Activated naive CD4-positive, alpha-beta T cell treated with anti-CD3 and anti-CD28 coated beads, Interleukin-2, amount 50 U/mL, for 24 hours (primary cell): ENCODE measurements around the gene LNPEP.
"Not testable (repeated sequence)": the region's sequence is repeated elsewhere in the genome, so short reads cannot be mapped to it uniquely, and the experiment has no call there.

ENCODE experiments used
- H3K27ac Mint-ChIP-seq: one replicate; pipeline ENCODE4 v1.8.0; 2021; ENCODE audit warnings: mild to moderate bottlenecking, mixed read lengths
- H3K27me3 Mint-ChIP-seq: one replicate; pipeline ENCODE4 v1.8.0; 2021; ENCODE audit warnings: mixed read lengths
- H3K36me3 Mint-ChIP-seq: one replicate; pipeline ENCODE4 v1.8.0; 2021; ENCODE audit warnings: mixed read lengths
- H3K4me1 Mint-ChIP-seq: one replicate; pipeline ENCODE4 v1.8.0; 2021; ENCODE audit warnings: mixed read lengths
- H3K4me3 Mint-ChIP-seq: one replicate; pipeline ENCODE4 v1.8.0; 2021; ENCODE audit warnings: mild to moderate bottlenecking, mixed read lengths
- H3K9me3 Mint-ChIP-seq: one replicate; pipeline ENCODE4 v1.8.0; 2021; ENCODE audit warnings: mixed read lengths

The LNPEP gene

DNA sequence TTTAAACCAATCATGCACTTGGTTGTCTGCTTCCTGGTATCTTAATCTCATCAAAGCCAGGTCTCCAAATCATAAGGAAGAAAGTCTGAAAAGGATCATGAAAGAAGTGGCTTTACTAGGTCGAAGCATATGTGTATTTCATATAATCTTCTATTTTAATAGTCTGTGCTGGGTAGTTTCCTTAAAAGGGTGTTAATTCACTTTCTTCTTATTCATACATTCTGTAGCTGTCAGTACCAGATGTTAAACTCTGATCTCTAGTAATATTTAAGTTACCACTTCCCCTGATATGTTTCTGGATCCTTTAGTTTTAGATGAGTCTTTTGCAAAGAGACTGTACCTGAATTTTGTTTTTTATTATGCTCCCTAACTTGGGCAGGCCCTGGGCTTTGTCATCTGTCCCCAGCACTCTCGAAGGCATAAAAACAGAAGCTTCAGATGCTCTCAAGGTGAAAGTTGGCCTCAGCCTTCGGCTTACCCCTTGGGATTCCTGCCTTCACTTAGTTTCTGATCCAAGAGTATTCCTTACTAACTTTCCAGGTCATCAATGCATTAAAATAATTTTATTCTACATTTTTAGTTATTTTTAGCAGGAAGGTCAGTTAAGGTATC, 15.0 kb upstream of the LNPEP start:
- Mint-ChIP-seq H3K4me3 (no peak overlapping the region), H3K4me1 (peaks cover 66% of the 10 kb centered on the region), H3K36me3 (peaks cover 25% of the 10 kb centered on the region), H3K27me3 (no peaks in the 10 kb centered on the region), H3K27ac (peak overlapping the region; percentile 76), H3K9me3 (no peaks in the 10 kb centered on the region)

DNA sequence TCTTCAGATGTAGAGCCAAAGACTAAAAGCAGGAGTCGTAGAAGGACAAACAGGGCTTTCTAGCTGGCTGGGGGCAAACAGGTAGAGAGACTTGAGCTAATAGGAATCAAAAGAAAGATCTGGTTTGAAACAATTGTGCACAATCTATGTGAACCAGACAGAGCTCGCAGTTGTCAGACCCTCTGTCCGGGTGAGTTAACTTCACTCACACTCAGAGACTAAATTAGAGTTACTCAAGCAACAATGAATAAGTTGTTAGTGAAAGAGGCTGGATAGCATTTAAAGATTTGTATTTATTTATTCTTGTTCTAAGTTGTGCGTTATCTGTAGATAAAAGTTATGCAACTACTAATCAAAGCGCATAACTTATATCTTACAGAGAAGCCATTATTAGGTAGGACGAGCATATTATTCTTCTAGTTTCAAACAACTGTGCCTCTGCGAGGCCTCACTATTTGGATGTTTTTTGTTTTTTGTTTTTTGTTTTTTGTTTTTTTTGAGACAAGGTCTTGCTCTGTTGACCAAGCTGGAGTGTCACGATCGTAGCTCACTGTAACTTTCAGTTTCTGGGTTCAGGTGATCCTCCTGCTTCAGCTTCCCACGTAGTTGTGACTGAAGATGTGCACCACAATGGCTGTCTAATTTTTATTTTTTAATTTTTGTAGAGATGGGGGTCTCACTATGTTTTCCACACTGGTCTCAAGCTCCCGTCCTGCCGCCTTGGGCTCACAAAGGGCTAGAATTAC, 13.2 kb upstream of the LNPEP start:
- Mint-ChIP-seq H3K36me3 (peaks cover 18% of the 10 kb centered on the region), H3K4me3 (no peak overlapping the region), H3K4me1 (peaks cover 73% of the 10 kb centered on the region), H3K27ac (peak overlapping the region; percentile 59), H3K27me3 (no peaks in the 10 kb centered on the region), H3K9me3 (no peaks in the 10 kb centered on the region)

DNA sequence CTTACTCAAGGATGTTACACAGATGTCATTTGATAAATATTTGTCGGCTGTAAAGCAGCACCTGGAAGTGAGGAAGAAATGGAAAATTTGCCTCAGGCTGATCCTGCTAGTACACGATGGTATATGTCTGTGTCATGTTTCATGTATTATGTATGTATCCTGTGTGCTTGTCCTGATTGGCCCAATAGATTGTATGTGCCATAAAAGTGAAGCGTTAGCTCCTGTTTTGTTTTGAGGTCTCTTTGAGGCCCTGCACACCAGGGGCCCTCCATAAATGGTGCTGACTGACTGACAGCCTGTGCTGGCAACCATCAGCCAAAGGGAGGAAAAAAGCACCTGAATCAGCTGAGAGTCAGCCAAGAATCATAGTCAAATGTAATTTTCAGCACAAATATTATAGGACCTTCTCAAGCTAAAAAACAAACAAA, 11.8 kb upstream of the LNPEP start:
- peak overlapping the region; percentile 23 for H3K4me3 Mint-ChIP-seq
- H3K27ac Mint-ChIP-seq, result peak overlapping the region; percentile 75
- no peaks in the 10 kb centered on the region for H3K27me3 Mint-ChIP-seq
- peaks cover 75% of the 10 kb centered on the region for H3K4me1 Mint-ChIP-seq
- no peaks in the 10 kb centered on the region for H3K9me3 Mint-ChIP-seq
- peaks cover 9% of the 10 kb centered on the region for H3K36me3 Mint-ChIP-seq

DNA sequence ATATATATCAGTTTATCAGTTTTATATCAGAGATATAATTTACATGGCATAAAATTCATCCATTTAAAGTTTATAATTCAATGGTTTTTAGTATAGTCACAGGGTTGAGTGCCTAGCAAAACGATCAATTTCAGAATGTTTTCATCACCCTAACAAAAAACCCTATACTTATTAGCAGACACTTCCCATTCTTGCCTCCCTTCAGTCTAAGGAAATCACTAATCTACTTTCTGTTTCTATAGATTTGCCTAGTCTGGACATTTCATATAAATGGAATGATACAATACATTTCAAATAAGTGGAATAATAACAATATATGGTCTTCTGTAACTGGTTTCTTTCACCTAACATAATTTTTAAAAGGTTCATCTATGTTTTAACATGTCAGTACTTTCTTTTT, 9.6 kb upstream of the LNPEP start:
- no peaks in the 10 kb centered on the region for H3K27me3 Mint-ChIP-seq
- peaks cover 75% of the 10 kb centered on the region for H3K4me1 Mint-ChIP-seq
- H3K4me3 Mint-ChIP-seq, result no peak overlapping the region
- H3K27ac Mint-ChIP-seq, result peak overlapping the region; percentile 78
- no peaks in the 10 kb centered on the region for H3K9me3 Mint-ChIP-seq
- peaks cover 7% of the 10 kb centered on the region for H3K36me3 Mint-ChIP-seq

DNA sequence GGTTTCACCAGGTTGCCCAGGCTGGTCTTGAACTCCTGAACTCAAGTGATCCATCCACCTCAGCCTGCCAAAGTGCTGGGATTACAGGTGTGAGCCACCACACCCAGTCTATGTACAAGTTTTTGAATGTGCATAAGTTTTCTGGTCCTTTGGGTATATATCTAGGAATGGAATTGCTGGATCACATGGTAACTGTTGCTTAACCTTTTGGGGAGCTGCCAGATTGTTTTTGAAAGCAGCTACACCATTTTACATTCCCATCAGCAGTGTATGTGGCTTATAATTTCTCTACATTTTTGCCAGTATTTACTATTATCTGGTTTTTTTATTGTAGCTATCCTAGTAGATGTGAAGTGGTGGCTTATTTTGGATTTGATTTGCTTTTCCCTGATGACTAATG, 8.9 kb upstream of the LNPEP start:
- H3K9me3 Mint-ChIP-seq, result no peaks in the 10 kb centered on the region
- H3K36me3 Mint-ChIP-seq, result peaks cover 8% of the 10 kb centered on the region
- H3K27ac Mint-ChIP-seq, result no peak overlapping the region
- H3K4me1 Mint-ChIP-seq, result peaks cover 77% of the 10 kb centered on the region
- no peaks in the 10 kb centered on the region for H3K27me3 Mint-ChIP-seq
- H3K4me3 Mint-ChIP-seq, result no peak overlapping the region

DNA sequence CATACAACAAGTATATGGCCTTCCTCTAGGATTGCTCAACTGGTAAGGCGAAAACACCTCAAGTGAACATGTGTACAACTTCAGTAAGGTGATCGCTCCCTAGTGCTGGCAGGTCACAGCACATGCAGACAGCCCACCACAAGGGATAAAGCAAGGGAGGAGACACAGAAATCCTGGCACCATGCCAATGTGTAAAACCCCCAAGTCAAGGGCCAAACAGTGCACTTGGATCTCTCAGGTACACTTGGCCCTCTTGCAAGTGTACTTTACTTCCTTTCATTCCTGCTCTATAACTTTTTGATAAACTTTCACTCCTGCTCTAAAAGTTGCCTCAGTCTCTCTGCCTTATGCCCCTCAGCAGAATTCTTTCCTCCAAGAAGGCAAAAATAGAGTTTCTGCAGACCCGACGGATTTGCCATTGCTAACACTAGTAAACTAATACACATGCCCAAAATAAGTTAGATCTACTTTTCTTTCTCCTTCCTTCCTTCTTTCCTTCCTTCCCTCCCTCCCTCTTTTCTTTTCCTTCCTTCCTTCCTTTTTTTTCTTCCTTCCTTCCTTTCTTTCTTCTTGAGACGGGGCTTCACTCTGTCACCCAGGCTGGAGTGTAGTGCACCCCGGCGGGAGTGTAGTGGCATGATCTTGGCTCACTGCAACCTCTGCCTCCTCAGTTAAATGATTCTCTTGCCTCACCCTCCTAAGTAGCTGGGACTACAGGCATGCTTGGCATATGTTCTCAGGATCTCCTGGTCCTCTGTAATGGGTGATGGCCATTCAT, 6.8 kb upstream of the LNPEP start:
- peaks cover 83% of the 10 kb centered on the region for H3K4me1 Mint-ChIP-seq

DNA sequence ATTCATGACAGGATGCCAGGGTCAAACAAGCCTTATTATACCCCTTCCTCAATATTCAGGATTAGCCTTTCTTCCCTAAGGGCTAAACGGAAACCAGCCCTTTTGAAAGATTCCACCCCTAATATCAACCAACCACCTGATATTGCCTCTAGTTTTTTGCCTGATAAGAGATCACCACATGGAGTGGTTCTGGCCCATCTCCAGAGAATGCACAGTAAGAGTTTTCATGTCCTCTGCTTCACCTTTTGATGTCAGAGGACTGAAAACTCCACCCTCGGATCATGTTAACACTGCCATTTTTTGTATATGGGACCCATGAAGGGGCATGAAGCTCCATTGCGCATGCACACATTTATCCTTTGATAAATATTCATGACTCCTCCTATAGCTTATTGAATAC, 5.8 kb upstream of the LNPEP start:
- H3K36me3 Mint-ChIP-seq, result peaks cover 5% of the 10 kb centered on the region
- no peaks in the 10 kb centered on the region for H3K9me3 Mint-ChIP-seq
- H3K4me1 Mint-ChIP-seq, result peaks cover 79% of the 10 kb centered on the region
- H3K27me3 Mint-ChIP-seq, result no peaks in the 10 kb centered on the region
- peak overlapping the region; percentile 52 for H3K27ac Mint-ChIP-seq
- no peak overlapping the region for H3K4me3 Mint-ChIP-seq

More for the DNA sequence above, 6.8 kb upstream of the LNPEP start:
- H3K9me3 Mint-ChIP-seq, result no peaks in the 10 kb centered on the region
- H3K4me3 Mint-ChIP-seq, result no peak overlapping the region
- H3K27me3 Mint-ChIP-seq, result no peaks in the 10 kb centered on the region
- peaks cover 7% of the 10 kb centered on the region for H3K36me3 Mint-ChIP-seq
- H3K27ac Mint-ChIP-seq, result peak overlapping the region; percentile 91

DNA sequence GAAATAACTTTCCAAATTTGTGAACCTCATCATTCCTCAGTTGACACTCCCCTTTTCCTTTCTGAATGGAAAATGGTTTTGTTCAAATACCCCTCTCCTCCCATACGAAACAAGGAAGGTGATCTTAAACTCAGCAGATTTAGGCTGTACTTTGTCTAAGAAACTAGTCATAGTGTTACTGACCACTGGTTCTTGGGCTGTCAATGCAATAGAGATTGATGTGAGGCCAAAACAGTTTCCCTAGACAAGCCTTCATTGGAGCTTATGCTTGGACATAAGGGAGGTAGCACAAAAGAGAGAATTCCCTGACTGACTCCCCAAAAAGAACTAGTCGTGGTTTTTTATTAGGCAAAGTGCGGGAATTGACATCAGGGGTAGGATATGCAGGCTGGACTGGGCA, 5.3 kb upstream of the LNPEP start:
- no peaks in the 10 kb centered on the region for H3K9me3 Mint-ChIP-seq
- no peaks in the 10 kb centered on the region for H3K27me3 Mint-ChIP-seq
- H3K4me1 Mint-ChIP-seq, result peaks cover 74% of the 10 kb centered on the region
- peaks cover 5% of the 10 kb centered on the region for H3K36me3 Mint-ChIP-seq
- peak overlapping the region; percentile 52 for H3K27ac Mint-ChIP-seq
- no peak overlapping the region for H3K4me3 Mint-ChIP-seq

DNA sequence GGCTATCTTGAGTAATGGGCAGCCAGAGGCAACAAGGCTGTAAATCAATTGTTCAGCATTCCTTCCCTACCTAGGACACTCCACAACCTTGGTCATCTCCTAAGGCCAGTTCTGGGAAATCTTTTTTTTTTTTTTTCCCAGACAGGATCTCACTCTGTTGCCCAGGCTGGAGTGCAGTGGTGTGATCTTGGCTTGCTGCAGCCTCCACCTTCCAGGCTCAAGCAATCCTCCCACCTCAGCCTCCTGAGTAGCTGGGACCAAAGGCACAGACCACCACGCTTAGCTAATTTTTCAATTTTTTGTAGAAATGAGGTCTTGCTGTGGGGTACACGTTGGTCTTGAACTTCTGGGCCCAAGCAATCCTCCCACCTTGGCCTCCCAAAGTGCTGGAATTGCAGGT, 4.8 kb upstream of the LNPEP start:
- not testable (repeated sequence) for H3K27ac Mint-ChIP-seq, H3K36me3 Mint-ChIP-seq, H3K27me3 Mint-ChIP-seq, H3K9me3 Mint-ChIP-seq
- Mint-ChIP-seq H3K4me3 (peak overlapping the region; percentile 89), H3K4me1 (peaks cover 72% of the 10 kb centered on the region)

DNA sequence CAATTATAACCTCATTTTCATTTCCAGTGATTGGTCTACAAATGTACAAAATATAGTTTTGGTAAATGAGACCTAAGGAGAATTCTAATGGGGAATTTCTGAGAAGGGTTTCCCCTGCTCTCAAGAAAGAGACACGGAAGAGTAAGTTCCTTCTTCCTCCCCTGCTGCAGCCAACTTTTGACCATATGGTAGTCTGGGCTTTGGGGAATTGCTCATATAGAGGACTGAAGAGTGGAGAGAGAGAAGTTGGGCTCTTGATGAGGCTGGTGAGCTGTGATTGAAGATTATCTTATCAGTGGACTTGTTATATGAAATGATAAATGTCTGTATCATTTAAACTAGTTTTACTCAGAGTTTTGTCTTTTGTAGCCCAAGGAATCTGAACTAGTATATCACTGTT, 4.3 kb upstream of the LNPEP start:
- Mint-ChIP-seq H3K9me3 (no peaks in the 10 kb centered on the region), H3K27me3 (no peaks in the 10 kb centered on the region), H3K4me3 (peak overlapping the region; percentile 89), H3K27ac (no peak overlapping the region), H3K4me1 (peaks cover 66% of the 10 kb centered on the region), H3K36me3 (peaks cover 5% of the 10 kb centered on the region)

DNA sequence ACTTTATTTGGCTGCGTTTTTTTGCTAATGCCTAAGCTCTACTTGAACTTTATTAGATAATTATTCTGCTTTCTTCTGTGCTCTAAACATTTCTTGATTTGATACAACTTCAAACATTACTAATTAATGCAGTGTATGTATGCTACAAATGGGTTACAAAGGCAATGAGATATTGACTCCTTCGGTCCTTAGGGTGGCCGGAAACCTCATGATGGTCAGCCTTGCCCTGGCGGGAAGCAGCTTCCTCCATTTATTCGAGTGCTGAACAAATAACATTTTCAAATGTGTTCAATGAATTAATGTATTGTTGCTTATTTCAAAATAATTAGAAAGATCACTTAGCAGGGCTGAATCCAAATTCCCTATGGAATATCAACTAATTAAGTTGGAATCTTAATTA, 3.9 kb upstream of the LNPEP start:
- Mint-ChIP-seq H3K27me3 (no peaks in the 10 kb centered on the region), H3K4me3 (peak overlapping the region; percentile 89), H3K36me3 (peaks cover 5% of the 10 kb centered on the region), H3K27ac (no peak overlapping the region), H3K9me3 (no peaks in the 10 kb centered on the region), H3K4me1 (peaks cover 69% of the 10 kb centered on the region)

DNA sequence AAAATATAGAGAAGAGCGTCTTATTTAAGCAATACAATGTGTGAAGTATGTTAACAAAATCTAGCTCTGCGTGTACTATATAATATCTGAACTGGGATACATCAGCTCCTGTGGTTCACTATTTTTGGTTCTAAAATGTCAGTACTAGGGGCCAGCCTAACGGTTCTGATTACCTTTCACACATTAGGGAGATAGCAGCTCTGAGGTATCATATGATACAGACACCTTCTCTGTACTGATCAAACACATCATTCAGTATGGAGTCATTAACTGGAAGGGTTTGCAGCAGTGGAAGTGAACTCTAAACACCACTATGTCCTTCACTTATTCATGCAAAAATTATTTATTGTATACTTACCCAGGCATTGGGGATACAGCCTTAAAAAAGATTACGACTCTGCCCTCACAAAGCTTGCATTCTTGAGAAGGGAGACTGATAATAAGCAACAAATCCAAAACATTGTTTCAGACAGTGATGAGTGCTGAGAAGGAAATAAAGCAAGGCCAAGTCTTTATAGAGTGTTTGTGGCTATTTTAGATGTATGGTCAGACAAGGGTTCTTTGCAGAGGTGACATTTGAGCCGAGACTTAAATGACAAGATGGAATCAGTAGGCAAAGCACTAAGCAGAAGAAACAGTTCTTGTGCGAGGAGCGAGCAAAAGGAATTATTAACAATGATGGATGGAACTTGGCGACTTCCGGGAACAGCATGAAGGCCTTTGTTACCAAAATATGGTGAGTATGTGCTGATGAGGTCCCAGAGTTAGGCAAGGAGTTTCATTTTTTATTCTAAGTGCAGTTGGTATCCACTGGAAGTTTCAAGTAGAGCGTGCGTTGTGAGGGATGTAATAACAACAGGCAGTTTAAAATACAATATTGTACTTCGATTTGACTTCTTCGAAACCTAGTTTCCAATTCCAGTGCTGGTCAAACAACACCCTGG, 1.8 kb upstream of the LNPEP start:
- Mint-ChIP-seq H3K27me3 (no peaks in the 10 kb centered on the region), H3K36me3 (peaks cover 4% of the 10 kb centered on the region), H3K4me1 (peaks cover 75% of the 10 kb centered on the region), H3K9me3 (no peaks in the 10 kb centered on the region), H3K4me3 (peak overlapping the region; percentile 89), H3K27ac (peak overlapping the region; percentile 99)

DNA sequence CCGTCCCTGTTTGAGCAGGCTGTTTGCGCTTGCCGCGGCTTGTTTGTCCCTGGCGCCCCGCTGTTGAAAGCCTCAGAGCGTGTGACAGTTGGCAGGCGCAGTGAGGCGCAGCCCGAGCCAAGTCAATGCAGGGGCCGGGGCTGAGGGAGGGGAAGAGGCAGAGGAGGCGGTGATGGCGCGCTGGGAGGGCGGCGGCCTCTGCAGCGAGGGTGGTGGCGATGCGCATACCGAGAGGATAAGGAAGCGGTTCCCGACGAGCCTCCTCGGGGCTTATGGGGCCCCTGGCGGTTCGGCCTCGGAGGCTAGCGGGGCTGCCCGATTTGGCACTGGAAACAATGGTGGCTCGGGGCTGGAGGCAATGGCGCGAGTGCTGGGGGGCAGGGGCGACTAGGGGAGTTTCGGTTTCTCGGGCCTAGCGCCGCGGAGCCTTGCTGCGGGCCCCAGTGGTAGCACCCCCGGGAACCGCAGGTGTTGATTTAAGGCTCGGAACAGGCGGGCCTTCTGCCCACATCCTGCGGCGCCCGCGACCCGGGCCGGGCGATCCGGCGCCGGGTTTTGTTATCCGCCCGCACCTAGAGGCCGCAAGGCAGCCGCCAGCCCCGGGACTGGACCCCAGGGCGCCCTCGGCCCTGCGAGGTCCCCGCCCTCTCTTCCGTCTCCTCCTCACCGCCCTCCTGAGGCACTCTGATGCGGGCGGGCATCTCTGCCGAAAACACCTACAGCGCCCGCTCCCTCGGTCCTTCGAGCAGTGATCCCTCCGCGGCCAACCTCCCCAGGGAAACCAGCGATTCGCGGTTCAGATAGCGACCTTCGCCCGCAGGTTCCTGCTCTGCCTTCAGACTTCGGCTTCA, 947 bp upstream of the LNPEP start:
- Mint-ChIP-seq H3K4me1 (peaks cover 77% of the 10 kb centered on the region), H3K9me3 (no peaks in the 10 kb centered on the region), H3K36me3 (peaks cover 2% of the 10 kb centered on the region), H3K4me3 (peak overlapping the region; percentile 89), H3K27ac (peak overlapping the region; percentile 99), H3K27me3 (no peaks in the 10 kb centered on the region)

DNA sequence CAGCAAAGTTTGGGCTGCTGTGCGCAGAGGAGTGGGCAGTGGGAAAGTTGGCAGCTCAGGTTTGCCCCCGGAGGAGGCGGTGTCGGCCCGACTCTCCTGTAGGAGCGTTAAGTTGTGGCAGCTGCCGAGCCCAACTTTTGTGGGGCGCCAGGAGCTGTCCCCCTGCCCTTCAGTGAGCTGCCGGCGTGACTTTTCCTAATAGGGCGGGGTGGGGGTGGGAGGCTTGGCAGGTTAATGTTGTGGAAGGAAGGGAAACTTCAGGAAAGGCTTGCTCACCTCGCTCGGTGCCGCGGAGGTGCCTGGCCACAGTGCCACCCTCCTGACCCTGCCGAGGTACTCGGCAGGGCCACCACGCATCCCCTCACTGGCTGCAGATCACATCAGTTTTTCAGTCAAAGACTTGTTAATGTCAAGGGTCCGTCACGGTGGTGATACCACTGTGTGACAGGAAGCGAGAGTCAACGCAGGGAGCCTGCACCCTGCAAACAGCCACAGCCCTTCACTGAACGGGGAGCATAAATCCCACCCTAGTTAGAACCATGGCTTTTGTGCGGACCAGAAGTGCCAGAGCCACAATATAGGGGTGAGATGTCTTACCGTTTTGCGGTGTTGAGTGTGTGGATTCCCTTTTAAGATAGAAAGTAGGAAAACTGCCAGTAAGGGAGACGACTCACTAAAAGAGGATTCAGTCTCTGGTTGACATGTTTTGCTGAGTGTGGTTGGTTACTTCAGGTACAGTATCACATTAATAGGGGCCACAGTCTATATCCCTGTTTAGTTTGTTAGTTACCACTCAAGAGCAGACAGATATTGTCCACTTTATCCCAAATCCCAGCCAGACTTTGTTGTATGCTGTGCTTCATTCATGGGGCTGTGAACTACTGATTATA, 796 bp downstream of the LNPEP start:
- peak overlapping the region; percentile 97 for H3K27ac Mint-ChIP-seq
- H3K4me3 Mint-ChIP-seq, result peak overlapping the region; percentile 89
- no peaks in the 10 kb centered on the region for H3K9me3 Mint-ChIP-seq
- peaks cover 2% of the 10 kb centered on the region for H3K36me3 Mint-ChIP-seq
- no peaks in the 10 kb centered on the region for H3K27me3 Mint-ChIP-seq
- H3K4me1 Mint-ChIP-seq, result peaks cover 75% of the 10 kb centered on the region
